DMS114 treated with DMSO at 0.1 percent for 48 hours (cell line): ENCODE measurements around the gene TMEM114.
"Not testable (repeated sequence)": the region's sequence is repeated elsewhere in the genome, so short reads cannot be mapped to it uniquely, and the experiment has no call there.

Experiments used
- DNase-seq: peaks from one replicate; lab custom pipeline; 2025; ENCODE audit not compliant: unreplicated experiment; lab: John Stamatoyannopoulos, UW

TMEM114 gene

DNA sequence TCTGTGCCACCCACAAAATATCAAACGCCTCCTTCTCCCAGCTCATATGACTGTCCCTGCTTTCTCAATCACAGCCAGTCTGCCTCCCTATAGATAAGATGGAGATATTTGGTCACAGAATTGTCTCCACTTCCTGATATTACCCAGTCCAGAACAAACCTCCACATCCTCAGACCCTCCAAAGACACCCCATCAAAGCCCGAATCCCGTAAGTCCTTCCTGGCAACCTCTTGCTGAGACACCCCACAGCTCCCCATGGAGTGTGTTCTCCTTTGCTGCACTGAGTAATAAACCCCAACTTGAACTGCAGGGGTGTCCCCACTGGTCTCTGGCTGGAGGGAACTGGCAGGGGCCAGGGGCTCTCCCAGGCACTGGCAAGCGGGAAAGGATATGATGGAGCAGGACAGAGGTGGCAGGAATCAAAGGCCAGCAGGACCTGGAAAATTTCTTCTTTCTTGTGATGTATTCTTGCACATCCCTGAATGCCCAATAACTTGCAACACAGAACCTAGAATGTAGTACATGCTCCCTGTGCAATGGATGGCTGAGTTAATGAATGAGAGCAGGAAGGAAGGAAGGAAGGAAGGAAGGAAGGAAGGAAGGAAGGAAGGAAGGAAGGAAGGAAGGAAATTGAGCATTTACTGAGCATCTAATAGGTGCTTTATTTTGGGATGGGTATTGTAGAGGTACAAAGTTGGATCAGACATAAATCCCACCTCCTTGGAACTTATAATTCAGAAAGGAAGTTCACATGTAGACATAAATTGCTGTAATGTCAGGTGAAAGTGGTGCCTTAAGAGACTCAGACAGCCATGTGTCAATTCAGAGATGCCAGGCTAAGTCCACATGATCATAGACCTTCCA, 13.9 kb downstream of the TMEM114 start:
- no peak for DNase-seq

DNA sequence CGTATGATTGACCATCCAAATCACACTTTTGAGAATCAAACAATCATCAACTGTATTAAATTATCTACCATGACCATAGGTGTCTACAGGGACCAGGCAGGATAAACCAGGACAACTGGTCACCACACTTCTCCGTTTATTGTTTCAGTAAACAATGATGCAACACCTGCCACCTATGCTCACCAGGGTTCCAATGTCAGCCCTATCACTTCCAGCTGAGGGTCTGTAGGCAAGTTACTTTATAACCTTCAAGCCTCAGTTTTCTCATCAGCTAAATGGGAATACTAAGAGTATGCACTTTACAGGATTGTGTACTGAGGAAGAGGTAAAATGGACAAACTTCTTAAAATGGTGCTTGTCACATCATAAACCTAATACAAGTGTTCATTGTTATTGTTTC, 14.9 kb downstream of the TMEM114 start:
- DNase-seq: no peak

DNA sequence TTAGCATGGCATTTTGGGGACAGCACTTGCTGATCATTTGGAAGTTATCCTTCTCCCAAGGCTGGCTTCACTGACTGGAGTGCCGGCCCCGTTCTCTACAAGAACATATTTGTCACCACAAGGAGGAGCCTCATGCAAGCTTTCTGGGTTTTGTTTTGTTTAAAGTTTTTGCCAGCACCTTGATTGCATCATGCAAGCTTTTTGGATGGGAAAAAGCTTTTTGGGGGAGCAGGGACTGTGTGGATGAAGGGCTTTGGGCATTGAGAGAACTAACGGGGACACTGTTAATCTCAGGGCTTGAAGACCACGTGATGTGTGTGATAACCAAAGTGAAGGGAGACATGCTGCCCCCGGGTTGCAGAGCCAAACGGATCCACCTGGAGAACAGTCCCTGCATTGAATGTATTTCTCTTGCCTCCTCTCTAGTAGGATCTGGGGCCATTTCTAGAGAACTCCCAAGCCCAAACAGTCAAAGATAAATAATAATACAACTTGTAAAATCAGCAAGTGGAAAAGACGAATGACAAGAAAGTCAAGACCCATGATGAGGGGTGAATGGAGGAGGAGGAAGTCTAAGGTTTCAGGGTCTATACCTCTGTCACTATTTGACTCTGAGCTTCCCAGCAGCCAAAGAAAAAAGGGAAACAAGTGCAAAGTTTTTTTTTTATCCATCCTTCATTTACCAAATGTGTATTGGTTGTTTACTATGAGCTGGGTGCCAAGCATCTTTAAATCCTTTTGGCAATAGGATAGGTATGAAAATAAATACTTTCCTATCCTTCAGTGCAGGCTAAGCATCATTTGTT, 17.2 kb downstream of the TMEM114 start:
- DNase-seq: peak; percentile 50

DNA sequence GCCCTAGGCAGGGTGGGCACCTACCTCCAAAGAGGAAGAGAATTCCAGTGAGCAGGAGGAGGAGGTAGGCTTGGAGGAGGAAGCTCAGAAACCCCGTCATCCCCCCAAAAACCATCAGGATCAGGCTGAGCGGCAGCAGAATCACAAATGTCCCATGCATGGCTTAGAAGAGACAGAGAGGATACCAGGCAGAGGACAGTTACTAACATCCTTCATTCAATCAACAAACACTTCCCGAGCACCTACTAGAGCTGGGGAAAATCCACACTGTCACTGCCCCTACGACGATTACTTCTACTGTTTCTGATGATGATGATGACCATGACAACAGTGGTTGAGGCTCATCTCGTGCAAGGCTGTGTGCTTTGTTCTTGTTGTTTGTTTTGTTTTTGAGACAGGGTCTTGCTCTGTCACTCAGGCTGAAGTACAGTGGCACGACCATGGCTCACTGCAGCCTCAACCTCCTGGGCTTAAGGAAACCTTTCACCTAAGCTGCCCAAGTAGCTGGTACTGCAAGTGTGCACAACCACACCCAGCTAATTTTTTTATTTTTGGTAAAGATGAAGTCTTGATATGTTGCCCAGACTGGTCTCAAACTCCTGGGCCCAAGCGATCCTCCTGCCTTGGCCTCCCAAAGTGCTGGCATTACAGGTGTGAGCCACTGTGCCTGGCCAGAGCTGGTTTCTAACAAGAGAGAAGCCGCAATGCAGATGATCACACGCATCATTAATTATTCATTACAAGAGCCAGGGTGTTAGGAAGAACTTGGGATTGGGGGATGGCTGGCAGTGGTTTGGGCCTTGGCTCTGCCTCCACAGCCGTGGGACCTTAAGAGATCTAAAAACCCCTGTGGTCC, 18.0 kb downstream of the TMEM114 start:
- no peak for DNase-seq

DNA sequence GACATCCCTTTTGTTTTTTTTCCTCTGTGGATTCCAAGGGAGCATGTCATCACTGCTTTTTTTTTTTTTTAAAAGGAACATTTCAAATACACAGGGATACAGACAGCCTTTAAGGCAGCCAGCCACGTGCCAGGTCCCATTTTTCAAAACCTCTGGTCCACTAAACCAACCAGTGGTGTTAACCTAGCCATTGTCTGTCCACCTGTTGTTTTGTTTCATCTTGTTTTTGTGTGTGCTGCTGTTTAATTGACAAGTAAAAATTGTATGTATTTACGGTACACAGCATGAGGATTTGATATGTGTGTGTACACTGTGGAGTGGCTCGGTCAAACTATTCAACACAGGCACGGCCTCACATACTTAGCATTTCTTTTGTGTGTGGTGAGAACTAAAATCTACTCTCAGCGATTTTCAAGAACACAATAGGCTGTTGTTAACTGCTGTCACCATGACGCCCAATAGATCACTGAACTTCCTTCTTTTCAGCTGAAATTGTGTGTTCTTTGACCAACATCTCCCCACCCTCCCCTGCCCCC, 19.2 kb downstream of the TMEM114 start:
- DNase-seq: no peak

DNA sequence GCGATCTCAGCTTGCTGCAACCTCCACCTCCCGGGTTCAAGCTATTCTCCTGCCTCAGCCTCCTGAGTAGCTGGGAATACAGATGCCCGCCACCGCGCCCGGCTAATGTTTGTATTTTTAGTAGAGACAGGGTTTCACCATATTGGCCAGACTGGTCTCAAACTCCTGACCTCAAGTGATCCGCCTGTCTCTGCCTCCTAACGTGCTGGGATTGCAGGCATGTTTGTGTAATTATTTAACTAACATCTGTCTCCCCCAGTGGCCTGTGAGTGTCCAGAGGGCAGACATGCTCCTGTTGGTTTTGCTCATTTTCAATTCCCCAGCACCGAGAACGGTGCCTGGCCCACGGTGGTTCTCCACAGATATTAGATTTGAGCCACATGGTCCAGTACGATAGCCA, 19.9 kb downstream of the TMEM114 start:
- not testable (repeated sequence) for DNase-seq

DNA sequence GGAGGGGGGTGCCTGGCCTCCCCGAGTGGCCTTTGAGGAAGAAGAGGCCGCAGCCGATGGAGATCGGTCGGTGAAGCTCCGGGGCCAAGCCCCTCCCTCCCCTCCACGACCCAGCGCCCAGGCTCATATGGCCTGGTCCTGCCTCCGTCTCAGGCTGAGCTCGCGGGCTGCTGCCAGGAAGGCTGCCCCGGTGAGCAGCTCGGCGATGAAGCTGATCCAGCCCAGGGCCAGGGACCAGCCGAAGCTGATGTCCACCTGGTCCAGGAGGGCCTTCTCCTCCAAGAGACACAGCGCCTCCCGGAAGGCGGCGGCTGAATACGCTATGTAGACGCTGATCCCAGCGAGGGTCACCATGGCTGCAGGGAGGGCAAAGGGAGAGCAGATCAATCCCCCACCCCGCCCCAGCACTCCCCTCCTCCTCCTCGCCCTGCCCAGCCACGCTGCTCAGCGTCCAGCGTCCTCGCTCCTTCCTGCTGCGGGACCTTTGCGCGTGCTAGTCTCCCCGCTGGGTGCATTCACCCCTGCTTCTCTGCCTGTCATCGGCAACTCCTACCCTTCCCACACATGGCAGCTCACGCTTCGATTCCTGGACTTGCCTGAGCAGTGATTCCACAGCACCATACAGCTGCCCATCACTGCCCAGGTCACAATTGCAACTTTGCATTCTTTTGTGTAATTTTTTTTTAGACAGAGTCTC, 20.5 kb downstream of the TMEM114 start:
- no peak for DNase-seq

DNA sequence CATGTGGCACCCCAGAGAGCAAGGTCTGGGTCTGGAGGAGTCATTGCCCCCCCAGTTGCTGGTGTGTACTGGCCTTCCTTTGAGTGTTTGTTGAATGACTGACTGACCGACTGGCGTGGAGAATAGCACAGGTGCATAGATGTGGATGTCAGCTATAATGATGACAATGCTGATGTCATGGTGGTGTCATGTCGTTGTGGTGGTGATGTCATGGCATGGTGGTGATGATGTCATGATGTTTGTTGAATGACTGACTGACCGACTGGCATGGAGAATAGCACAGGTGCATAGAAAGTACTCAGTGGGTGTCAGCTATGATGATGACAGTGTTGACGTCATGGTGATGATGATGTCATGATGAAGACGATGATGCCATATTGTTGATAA, 22.1 kb downstream of the TMEM114 start:
- no peak for DNase-seq

DNA sequence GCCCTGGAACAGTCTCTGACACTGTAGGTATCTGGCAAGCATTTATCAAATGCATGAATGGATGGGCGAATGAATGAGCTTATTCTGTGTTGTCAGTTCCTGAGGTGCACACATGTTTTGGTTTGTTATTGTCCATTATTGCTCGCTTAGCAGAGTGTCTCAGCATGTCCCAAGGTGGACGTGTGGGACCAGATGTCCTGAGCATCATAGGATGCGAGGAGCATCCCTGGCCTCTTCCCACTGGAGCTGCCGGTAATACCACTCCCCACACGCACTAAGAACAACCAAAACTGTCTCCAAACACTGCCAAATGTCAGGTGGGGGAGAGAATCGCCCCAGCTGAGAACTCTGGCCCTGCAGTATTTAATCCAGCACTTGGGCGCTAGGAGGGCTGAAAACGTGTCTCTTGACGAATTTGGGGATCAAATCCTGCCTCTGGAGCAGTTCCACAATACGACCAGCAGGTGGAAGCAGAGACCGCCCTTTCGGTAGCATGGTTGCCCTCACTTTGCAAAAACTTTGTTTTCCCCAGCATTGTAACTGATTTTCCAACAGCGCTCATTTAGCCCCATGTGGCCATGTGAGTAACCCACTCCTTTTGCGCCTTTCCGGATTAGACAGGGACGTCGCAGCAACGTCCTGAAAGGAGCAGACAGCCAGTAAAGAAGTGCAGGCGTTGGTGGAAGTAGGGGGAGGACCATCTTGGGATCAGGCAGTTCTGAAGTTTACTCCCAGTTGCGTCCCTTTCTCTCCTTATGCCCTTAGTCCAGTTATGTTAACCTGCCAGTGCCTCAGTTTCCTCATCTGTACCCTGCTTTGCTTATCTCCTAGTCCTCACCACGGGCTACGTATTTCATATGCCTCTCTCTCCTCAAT, 22.7 kb downstream of the TMEM114 start:
- peak; percentile 82 for DNase-seq

DNA sequence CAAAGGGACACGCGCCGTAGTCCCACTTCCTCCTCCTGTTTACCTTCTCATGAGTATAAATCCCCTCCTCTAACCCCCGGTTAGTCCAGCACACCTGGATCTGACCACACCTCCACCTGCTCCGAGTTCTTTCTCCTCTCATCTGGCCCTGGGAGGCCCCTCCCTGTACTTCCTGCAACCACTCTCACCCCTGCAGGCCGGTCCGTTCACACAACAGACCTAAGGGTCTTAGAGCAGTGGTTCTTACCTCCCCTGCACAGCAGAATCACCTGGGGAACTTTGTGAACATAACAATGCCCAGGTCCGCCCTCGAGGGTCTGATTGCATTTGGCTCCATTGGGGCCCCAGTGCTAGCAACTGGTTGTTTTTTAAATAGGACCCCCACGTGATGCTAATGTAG, 24.8 kb downstream of the TMEM114 start:
- no peak for DNase-seq

DNA sequence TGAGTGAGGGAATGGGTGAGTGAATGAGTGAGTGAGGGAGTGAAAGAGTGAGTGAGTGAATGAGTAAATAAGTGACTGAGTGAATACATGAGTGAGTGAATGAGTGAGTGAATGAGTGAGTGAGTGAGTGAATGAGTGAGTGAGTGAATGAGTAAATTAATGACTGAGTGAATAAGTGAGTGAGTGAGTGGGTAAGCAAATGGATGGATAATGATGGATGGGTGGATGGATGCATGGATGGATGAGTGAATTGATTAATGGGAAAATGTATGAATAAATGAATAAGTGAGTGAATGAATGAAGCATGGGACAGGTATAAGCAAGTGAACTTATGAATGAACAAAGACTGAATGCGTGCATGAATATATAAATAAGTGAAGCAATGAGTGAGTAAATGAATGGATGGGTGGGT, 25.4 kb downstream of the TMEM114 start:
- DNase-seq: no peak

DNA sequence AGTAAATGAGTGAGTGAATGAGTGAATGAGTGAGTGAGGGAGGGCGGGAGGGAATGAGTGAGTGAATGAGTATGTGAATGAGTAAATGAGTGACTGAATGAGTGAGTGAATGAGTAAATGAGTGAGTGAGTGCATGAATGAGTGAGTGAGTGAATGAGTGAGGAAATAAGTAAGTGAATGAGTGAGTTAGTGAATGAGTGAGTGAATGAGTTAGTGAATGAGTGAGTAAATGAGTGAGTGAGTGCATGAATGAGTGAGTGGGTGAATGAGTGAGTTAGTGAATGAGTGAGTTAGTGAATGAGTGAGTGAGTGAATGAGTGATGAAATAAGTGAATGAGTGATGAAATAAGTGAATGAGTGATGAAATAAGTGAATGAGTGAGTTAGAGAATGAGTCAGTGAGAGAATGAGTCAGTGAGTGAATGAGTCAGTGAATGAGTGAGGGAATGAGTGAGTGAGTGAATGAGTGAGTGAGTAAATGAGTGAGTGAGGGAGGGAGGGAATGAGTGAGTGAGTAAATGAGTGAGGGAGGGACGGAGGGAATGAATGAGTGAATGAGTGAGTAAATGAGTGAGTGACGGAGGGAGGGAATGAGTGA, 26.3 kb downstream of the TMEM114 start:
- DNase-seq: not testable (repeated sequence)

DNA sequence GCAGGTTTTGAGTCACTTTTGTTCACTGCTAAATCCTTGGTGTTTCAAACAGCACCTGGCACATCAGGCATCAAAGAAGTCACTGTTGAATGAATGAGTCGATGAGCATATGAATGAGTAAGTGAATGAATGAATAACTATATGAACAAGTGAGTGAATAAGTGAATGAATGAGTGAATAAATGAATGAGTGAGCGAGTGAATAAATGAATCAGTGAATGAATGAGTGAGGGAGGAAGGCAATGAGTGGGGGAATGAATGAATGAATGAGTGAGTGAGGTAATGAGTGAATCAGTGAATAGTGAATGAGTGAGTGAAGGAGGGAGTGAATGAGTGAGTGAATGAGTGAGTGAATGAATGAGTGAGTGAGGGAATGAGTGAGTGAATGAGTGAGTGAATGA, 28.8 kb downstream of the TMEM114 start:
- no peak for DNase-seq

DNA sequence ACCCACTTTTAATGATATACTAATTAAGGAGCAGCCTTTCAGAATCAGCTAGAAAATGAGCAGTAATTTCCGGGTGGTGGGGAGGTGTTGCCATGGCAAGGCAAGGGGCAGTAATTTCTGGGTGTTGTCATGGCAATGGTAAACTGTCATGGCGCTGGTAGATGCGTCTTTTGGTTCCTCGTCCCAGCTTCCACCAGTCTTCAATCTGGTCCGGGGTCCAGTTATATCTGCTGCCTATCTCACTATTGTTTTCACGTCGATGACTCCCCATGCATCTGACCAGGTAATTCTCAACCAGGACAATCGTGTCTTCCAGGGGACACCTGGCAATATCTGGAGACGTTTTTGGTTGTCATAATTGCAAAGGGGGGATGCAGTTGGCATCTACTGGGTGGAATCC, 34.9 kb downstream of the TMEM114 start:
- DNase-seq: no peak

DNA sequence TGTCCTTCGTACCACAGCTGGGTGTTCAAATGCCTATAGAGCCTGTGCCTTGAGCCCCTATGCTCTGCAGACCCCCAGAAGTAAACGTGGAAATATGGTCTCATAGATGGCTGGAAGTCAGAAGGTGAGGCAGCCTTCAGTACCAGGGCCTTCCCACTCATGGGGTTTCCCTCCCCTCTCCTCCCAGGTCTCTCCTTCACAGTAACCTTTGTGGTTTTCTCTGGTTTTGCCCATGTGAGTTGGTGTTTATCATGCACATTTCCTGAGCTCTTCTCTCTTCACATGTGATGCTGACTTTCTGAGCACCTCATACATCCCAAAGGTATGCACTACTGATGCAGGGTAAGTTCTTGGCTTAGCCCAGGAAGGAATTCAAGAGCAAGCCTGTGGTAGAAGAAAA, 35.4 kb downstream of the TMEM114 start:
- no peak for DNase-seq

DNA sequence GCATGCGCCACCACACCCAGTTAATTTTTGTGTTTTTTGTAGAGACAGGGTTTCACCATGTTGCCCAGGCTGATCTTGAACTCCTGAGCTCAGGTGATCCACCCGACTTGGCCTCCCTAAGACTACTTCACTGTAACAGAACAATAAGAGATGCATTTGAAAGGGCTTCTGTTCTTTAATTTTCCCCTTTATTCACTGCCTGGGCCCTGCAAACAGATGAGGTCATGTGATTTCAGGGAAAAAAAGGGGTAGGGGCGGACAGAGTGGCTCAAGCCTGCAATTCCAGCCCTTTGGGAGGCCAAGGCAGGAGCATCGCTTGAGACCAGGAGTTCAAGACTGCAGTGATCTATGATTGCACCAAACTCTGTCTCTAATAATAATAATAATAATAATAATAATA, 36.3 kb downstream of the TMEM114 start:
- DNase-seq: no peak

DNA sequence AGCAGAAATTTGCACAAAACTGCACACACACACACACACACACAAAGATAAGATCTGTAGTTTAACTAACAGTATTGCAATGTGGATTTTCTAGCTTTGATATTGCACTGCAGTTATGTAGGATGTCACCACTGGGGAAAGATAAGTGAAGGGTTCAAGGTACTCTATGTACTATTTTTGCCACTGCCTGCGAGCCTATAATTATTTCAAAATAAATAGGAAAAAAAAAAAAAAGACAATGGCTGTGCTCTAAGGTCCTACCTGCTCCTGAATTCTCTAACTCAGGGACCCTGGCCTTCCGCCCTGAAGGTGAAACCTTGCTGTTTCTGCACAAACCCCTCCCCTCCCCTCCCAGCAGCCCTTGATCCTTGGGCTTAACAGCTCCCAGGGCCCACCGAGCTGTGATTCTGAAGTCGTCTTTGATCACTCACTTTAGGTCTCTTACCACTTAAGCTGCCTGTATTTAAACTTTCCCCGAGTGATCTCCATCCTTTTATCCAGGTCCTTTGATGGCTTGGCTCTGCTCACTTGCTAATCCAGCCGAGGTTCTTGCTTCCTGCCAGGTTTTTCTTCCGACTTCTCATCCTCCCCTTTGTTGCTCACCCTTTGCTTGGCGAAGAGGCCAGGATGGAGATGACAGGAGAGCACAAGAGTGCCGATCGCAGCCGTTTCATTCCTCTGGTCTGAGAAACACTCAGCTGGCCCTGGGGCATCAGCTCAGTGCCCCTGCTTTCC, 37.7 kb downstream of the TMEM114 start:
- DNase-seq: no peak
